Omental fat pad (tissue), 4 donors: ENCODE measurements around the gene TET2. TPM values are rescaled to one million over a fixed set of nuclear protein-coding genes. Genes with fewer than 3 reads are reported as not detected.

Source experiments
- ATAC-seq: fragments of 150-250 bp; one replicate; pipeline ENCODE4 v1.9.1; 2016; ENCODE audit warnings: mild to moderate bottlenecking, moderate library complexity; ENCODE audit not compliant: low FRiP score
- DNase-seq: peaks from one replicate; pipeline ENCODE4 v3.0.0-alpha.2; 2019; ENCODE audit warnings: low spot score
- CTCF ChIP-seq, 3 donors: fragments of 450-650 bp; IDR thresholded peaks; one replicate each; pipeline ENCODE4 v1.5.1; 2016 to 2017; ENCODE audit warnings: antibody characterized with exemption in 3 of 3, mild to moderate bottlenecking in 3 of 3, moderate library complexity in 2 of 3
- total RNA-seq, 4 donors: library from RNA; depleted of rRNA; stranded (reverse); fragments of >200 nt; gene quantifications; one replicate each; pipeline ENCODE4 v1.1.0, GENCODE V29; 2016

Gene TET2
- total RNA-seq, 4 donors from 2014 or later, result 17.7 to 36.7 (median 22.1) TPM

- TF ChIP-seq CTCF (IDR thresholded peaks at IDR 0.05), result no peak
- ATAC-seq (no peak), DNase-seq (no peak)
These were observed 120.6 kb downstream of the TET2 start for GRCh38 chr4:105267280-105267679.

- DNase-seq, result no peak
- no peak for TF ChIP-seq CTCF (IDR thresholded peaks at IDR 0.05)
- no peak for ATAC-seq
These were observed 125.3 kb downstream of the TET2 start for GRCh38 chr4:105272002-105272401.

- TF ChIP-seq CTCF (IDR thresholded peaks at IDR 0.05), result no peak
- ATAC-seq, result no peak
- DNase-seq, result no peak
These were observed 126.6 kb downstream of the TET2 start for GRCh38 chr4:105273230-105273629.

- ATAC-seq (no peak), DNase-seq (no peak)
- no peak for TF ChIP-seq CTCF (IDR thresholded peaks at IDR 0.05)
These were observed 127.4 kb downstream of the TET2 start for GRCh38 chr4:105274090-105274489.

- ATAC-seq (no peak), DNase-seq (no peak)
- TF ChIP-seq CTCF (IDR thresholded peaks at IDR 0.05), result no peak
These were observed 127.8 kb downstream of the TET2 start for GRCh38 chr4:105274504-105274903.

- no peak for ATAC-seq
- TF ChIP-seq CTCF (IDR thresholded peaks at IDR 0.05), result no peak
- no peak for DNase-seq
These were observed 129.9 kb downstream of the TET2 start for GRCh38 chr4:105276361-105277104.

GRCh38 chr4:105277702-105278101 is 131.0 kb downstream of the TET2 start:
- TF ChIP-seq CTCF (IDR thresholded peaks at IDR 0.05), result no peak
- ATAC-seq (no peak), DNase-seq (no peak)
